IPS DF 19.7 (cell line): ENCODE measurements around the gene CADM1.

Experiments used
- DNase-seq: peaks from one replicate; pipeline ENCODE4 v3.0.0-alpha.2; 2013; ENCODE audit warnings: low read depth, low spot score

CADM1 gene

GRCh38 chr11:115208808-115209259, 295.4 kb downstream of the CADM1 start:
- no peak for DNase-seq

- no peak for DNase-seq
Observed at GRCh38 chr11:115207916-115208315, 296.3 kb downstream of the CADM1 start.

GRCh38 chr11:115207166-115207591, 297.0 kb downstream of the CADM1 start:
- no peak for DNase-seq

- DNase-seq = no peak
Observed at GRCh38 chr11:115206365-115207022, 297.7 kb downstream of the CADM1 start.

- DNase-seq = no peak
Observed at GRCh38 chr11:115202900-115203552, 301.2 kb downstream of the CADM1 start.

GRCh38 chr11:115202074-115202473, 302.1 kb downstream of the CADM1 start:
- DNase-seq = no peak

GRCh38 chr11:115201111-115201792, 303.0 kb downstream of the CADM1 start:
- DNase-seq = no peak

- no peak for DNase-seq
Observed at GRCh38 chr11:115199481-115200069, 304.6 kb downstream of the CADM1 start.

GRCh38 chr11:115198321-115198741, 305.9 kb downstream of the CADM1 start:
- no peak for DNase-seq

GRCh38 chr11:115197433-115197832, 306.8 kb downstream of the CADM1 start:
- no peak for DNase-seq

GRCh38 chr11:115197031-115197430, 307.2 kb downstream of the CADM1 start:
- no peak for DNase-seq

- no peak for DNase-seq
Observed at GRCh38 chr11:115194802-115195110, 309.5 kb downstream of the CADM1 start.

- DNase-seq = no peak
Observed at GRCh38 chr11:115193914-115194801, 310.1 kb downstream of the CADM1 start.

GRCh38 chr11:115191761-115192160, 312.5 kb downstream of the CADM1 start:
- no peak for DNase-seq

GRCh38 chr11:115190196-115190595, 314.0 kb downstream of the CADM1 start:
- no peak for DNase-seq

- DNase-seq = no peak
Observed at GRCh38 chr11:115188898-115189278, 315.3 kb downstream of the CADM1 start.

GRCh38 chr11:115188188-115188897, 315.9 kb downstream of the CADM1 start:
- no peak for DNase-seq

GRCh38 chr11:115185931-115186330, 318.3 kb downstream of the CADM1 start:
- DNase-seq = no peak

- DNase-seq = no peak
Observed at GRCh38 chr11:115185507-115185906, 318.7 kb downstream of the CADM1 start.

- no peak for DNase-seq
Observed at GRCh38 chr11:115184901-115185300, 319.3 kb downstream of the CADM1 start.

- no peak for DNase-seq
Observed at GRCh38 chr11:115183830-115184229, 320.4 kb downstream of the CADM1 start.
